KMS-11 (cell line): Measurements from ENCODE around the gene CNOT8.
"Not testable (repeated sequence)": the region's sequence is repeated elsewhere in the genome, so short reads cannot be mapped to it uniquely, and the experiment has no call there.

ENCODE experiments used
- H2AFZ ChIP-seq: fragments of 200-600 bp; sonication (generic); 2 replicates; pipeline ENCODE4 v1.6.1; 2016; ENCODE audit warnings: antibody characterized with exemption, mixed run types, low read depth
- H3K27ac ChIP-seq: fragments of 200-600 bp; sonication (generic); 2 replicates; pipeline ENCODE4 v1.6.1; 2016; ENCODE audit warnings: mild to moderate bottlenecking, mixed run types
- H3K27me3 ChIP-seq: fragments of 200-600 bp; sonication (generic); 2 replicates; pipeline ENCODE4 v1.6.1; 2017; ENCODE audit warnings: mild to moderate bottlenecking, low read depth, mixed run types, moderate library complexity; ENCODE audit not compliant: insufficient read depth
- H3K36me3 ChIP-seq: fragments of 200-600 bp; sonication (generic); 2 replicates; pipeline ENCODE4 v1.6.1; 2017; ENCODE audit warnings: mild to moderate bottlenecking, mixed run types; ENCODE audit not compliant: insufficient read depth
- H3K4me1 ChIP-seq: fragments of 200-600 bp; sonication (generic); 2 replicates; pipeline ENCODE4 v1.6.1; 2016; ENCODE audit warnings: mild to moderate bottlenecking, low read depth, mixed run types; ENCODE audit not compliant: poor library complexity, severe bottlenecking
- H3K4me2 ChIP-seq: fragments of 200-600 bp; sonication (generic); 2 replicates; pipeline ENCODE4 v1.7.0; 2016; ENCODE audit warnings: mild to moderate bottlenecking, mixed run types
- H3K4me3 ChIP-seq: fragments of 200-600 bp; sonication (generic); IDR thresholded peaks from 2 replicates; pipeline ENCODE4 v1.6.1; 2017; ENCODE audit warnings: low read depth, low read length, mixed read lengths; ENCODE audit not compliant: insufficient read depth
- H3K79me2 ChIP-seq: fragments of 200-600 bp; sonication (generic); 2 replicates; pipeline ENCODE4 v1.6.1; 2016; ENCODE audit warnings: low read depth, mixed run types; ENCODE audit not compliant: insufficient read depth
- H3K9ac ChIP-seq: fragments of 200-600 bp; sonication (generic); 2 replicates; pipeline ENCODE4 v1.6.1; 2016; ENCODE audit warnings: mild to moderate bottlenecking, mixed run types
- H4K20me1 ChIP-seq: fragments of 200-600 bp; sonication (generic); 2 replicates; pipeline ENCODE4 v1.6.1; 2016; ENCODE audit warnings: mild to moderate bottlenecking, mixed run types; ENCODE audit not compliant: insufficient read depth
- TF ChIP-seq, protein P1 (sequence below): fragments of 200-600 bp; sonication (generic); conservative IDR thresholded peaks from 2 replicates; pipeline ENCODE4 v1.6.1; 2017; ENCODE audit warnings: low read depth, mild to moderate bottlenecking, antibody characterized with exemption, low read length, moderate library complexity, mixed read lengths

The CNOT8 gene

DNA sequence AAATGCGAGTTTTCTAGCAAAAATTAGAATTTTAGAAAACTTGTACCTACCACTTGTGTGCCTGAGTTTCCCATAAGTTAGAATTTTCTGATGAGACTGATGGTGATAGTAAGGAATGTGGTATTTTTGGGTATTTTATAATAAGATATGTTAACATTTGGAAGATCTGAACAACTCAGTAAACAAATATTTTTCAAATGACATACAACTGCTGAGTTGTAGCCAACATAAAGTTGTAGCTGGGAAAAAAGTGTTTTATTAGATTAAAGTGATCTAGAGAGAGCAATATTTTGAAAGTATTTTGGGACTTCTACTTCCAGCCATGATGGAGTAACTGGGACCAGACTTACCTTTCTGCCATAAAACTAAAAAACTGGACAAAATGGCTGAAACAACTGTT is 41.6 kb downstream of the CNOT8 start:
- no peaks in the 10 kb centered on the region for H3K79me2 ChIP-seq
- H3K27ac ChIP-seq = no peak overlapping the region
- no peaks in the 10 kb centered on the region for H3K36me3 ChIP-seq
- no peak overlapping the region for H3K4me2 ChIP-seq
- no peak overlapping the region for H3K4me3 ChIP-seq
- H4K20me1 ChIP-seq = no peaks in the 10 kb centered on the region
- H2AFZ ChIP-seq = no peak overlapping the region
- TF ChIP-seq, protein P1, sequence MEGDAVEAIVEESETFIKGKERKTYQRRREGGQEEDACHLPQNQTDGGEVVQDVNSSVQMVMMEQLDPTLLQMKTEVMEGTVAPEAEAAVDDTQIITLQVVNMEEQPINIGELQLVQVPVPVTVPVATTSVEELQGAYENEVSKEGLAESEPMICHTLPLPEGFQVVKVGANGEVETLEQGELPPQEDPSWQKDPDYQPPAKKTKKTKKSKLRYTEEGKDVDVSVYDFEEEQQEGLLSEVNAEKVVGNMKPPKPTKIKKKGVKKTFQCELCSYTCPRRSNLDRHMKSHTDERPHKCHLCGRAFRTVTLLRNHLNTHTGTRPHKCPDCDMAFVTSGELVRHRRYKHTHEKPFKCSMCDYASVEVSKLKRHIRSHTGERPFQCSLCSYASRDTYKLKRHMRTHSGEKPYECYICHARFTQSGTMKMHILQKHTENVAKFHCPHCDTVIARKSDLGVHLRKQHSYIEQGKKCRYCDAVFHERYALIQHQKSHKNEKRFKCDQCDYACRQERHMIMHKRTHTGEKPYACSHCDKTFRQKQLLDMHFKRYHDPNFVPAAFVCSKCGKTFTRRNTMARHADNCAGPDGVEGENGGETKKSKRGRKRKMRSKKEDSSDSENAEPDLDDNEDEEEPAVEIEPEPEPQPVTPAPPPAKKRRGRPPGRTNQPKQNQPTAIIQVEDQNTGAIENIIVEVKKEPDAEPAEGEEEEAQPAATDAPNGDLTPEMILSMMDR = no peak
- H3K4me1 ChIP-seq = no peaks in the 10 kb centered on the region
- no peaks in the 10 kb centered on the region for H3K27me3 ChIP-seq
- H3K9ac ChIP-seq = no peak overlapping the region

DNA sequence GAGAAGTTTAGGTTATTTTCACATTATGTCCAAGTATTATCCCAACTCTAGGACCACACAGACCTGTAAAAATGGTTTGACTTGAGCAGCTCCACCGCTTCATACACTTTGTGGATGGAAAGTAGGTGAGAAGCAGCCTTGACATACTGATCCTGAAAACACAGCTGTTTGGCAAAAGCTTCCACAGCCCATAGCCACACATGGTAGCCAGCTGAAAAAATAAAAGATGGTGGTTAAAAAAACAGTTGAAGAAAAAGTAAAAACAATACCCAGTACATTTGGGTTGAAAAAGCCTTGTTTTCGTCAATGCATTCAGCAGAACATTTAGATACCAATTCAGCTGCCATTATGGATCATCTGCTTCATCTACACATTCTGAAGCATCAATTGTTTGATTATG is 42.8 kb downstream of the CNOT8 start:
- H3K36me3 ChIP-seq = no peaks in the 10 kb centered on the region
- no peaks in the 10 kb centered on the region for H4K20me1 ChIP-seq
- no peaks in the 10 kb centered on the region for H3K27me3 ChIP-seq
- TF ChIP-seq, protein P1 = no peak
- no peaks in the 10 kb centered on the region for H3K4me1 ChIP-seq
- H3K27ac ChIP-seq = no peak overlapping the region
- H3K79me2 ChIP-seq = no peaks in the 10 kb centered on the region
- H2AFZ ChIP-seq = no peak overlapping the region
- no peak overlapping the region for H3K4me3 ChIP-seq
- no peak overlapping the region for H3K9ac ChIP-seq
- H3K4me2 ChIP-seq = no peak overlapping the region

DNA sequence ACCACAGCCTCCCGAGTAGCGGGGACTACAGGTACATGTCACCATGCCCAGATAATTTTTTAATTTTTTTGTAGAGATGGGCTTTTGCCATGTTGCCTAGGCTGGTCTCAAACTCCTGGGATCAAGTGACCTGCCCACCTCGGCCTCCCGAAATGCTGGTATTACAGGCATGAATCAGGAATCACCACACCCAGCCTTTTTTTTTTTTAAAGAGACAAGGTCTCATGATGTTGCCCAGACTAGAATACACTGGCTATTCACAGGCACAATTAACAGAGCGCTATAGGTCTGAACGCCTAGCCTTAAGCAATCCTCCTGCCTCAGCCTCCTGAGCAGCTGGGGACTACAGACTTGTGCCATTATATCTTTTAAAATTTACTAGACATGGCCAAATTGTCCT is 43.5 kb downstream of the CNOT8 start:
- Histone ChIP-seq H3K36me3 (no peaks in the 10 kb centered on the region), H3K9ac (no peak overlapping the region), H4K20me1 (no peaks in the 10 kb centered on the region), H3K27me3 (no peaks in the 10 kb centered on the region), H3K4me3 (no peak overlapping the region), H2AFZ (no peak overlapping the region), H3K4me1 (no peaks in the 10 kb centered on the region), H3K4me2 (no peak overlapping the region), H3K79me2 (no peaks in the 10 kb centered on the region), H3K27ac (no peak overlapping the region)
- TF ChIP-seq, protein P1 = no peak

DNA sequence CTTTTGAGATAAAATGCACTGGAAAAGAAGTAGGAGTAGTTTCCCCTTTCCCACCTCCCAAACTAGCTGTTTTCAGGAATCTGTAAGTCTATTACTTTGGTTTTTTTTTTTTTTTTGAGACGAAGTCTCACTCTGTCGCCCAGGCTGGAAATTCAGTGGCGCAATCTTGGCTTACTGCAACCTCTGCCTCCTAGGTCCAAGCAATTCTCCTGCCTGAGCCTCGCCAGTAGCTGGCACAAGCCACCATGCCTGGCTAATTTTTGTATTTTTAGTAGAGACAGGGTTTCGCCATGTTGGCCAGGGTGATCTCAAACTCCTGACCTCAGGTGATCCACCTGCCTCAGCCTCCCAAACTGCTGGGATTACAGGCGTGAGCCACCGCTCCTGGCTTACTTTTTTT is 47.2 kb downstream of the CNOT8 start:
- H3K79me2 ChIP-seq, H2AFZ ChIP-seq, H3K27me3 ChIP-seq, H3K36me3 ChIP-seq, H3K4me1 ChIP-seq, H3K27ac ChIP-seq, H4K20me1 ChIP-seq, H3K9ac ChIP-seq, H3K4me3 ChIP-seq, H3K4me2 ChIP-seq: not testable (repeated sequence)

DNA sequence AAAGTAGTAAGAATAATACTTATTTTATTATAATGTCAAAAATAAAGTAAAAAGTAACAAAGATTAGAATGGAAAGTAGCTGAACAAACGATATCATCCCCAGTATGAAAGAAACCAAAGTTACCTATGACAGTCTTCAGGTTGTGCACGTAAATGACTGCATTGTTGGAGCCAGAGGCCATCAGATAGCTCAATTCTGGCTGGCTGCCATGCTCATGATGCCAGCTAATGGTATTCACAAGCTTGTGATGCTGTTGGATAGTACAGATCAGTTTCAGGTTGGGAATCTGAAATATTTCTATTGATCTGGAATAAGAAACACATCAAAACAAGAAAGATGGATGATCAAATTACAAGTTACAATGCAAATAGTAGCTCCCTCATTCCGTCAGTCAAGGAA is 58.4 kb downstream of the CNOT8 start:
- Histone ChIP-seq H2AFZ (no peak overlapping the region), H3K27ac (no peak overlapping the region), H3K36me3 (no peaks in the 10 kb centered on the region), H3K27me3 (no peaks in the 10 kb centered on the region), H4K20me1 (no peaks in the 10 kb centered on the region), H3K4me1 (no peaks in the 10 kb centered on the region), H3K4me2 (no peak overlapping the region), H3K79me2 (no peaks in the 10 kb centered on the region), H3K9ac (no peak overlapping the region), H3K4me3 (no peak overlapping the region)
- TF ChIP-seq, protein P1 = no peak
